ENCODE measurements around the gene IL4I1.

IL4I1 gene

DNA sequence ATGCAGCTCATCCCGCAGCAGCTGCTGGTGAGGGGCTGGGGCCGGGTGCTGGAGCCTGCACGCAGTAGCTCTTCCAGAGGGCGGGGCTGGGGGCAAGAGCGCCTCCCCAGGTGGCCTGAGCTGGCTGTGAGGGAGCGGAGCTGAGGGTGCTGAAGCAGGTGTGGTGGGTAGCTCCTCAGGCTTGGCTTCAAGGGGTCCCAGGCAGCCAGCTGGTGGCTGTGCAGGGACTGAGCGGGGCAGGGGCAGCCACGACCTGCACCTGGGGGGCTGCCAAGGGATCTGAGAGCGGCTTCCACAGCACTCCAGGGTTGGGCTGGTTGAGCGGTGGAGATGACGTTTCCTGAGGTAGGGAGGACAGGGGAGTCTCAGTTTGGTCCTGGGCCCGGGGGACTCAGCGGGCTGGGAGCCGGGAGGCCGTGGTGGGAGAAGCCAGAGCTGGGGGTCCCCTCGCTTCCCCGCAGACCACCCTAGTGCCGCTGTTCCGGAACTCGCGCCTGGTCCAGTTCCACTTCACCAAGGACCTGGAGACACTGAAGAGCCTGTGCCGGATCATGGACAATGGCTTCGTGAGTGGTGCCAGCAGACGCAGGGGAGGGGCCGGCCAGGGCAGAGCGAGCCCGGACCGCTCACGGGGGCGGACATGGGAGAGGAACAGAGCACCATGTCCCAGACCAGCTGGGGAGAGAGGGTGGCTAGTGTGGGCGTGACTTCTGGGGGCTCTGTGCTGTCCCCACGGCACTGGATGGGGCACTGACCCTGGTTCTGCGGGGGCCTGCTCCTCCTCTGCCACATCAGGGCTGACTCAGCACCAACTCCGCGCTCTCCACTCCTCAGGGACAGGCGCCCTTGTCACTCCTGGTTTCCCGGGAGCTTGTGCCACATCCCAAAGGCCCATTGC lies 38.4 kb downstream of the IL4I1 start:
- no peak for TF ChIP-seq FOXM1 (IDR thresholded peaks at IDR 0.05; ENCODE audit: borderline replicate concordance, low read depth)
- no peak for TF ChIP-seq TCF12 (IDR thresholded peaks at IDR 0.05; ENCODE audit: low read depth)

GRCh38 chr19:49857838-49858087 lies 38.9 kb downstream of the IL4I1 start:
- TF ChIP-seq RAD21 (IDR thresholded peaks at IDR 0.05; ENCODE audit: low read depth) = no peak
- TF ChIP-seq TAF1 (IDR thresholded peaks at IDR 0.05; ENCODE audit: low read depth) = no peak
- TF ChIP-seq EGR1 (IDR thresholded peaks at IDR 0.05) = no peak

DNA sequence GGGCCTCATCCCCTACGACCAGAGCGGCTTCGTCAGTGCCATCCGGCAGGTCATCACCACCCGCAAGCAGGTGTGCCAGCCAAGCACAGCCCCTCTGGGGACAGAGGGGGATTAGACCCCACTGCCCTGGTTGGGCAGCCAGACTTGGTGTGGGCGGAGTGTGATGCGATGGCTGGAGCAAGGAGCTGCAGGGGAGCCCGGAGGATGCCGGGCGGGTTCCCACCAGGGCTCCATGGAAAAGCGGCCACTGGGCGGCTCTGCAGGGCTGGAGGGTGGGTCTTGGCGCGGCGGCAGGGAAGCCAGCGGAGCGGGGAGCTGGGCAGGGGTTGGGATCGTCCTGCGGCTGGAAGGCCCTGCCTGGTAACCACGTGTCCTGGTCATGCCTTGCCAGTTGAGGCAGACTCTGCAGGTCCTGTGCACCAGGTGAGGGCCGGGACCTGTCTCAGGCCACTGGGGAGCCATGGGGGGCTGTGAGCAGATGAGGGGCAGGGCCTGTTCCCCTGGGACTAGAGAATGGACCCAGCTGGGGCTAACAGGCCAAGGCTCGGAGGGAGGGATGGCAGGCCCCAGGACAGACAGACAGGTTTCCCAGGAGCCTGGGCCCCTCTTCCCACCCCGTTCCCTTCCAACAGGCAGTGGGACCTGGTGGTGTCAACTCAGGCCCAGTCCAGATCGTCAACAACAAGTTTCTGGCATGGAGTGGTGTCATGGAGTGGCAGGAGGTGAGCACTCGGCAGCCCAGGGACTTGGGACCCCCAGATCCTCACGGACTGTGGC lies 39.4 kb downstream of the IL4I1 start:
- TF ChIP-seq RAD21 (IDR thresholded peaks at IDR 0.05; ENCODE audit: low read depth) (no peak), EP300 (IDR thresholded peaks at IDR 0.05; ENCODE audit: borderline replicate concordance) (no peak), TAF1 (IDR thresholded peaks at IDR 0.05; ENCODE audit: low read depth) (no peak), EGR1 (IDR thresholded peaks at IDR 0.05) (no peak), NFIC (IDR thresholded peaks at IDR 0.05) (no peak), TCF12 (IDR thresholded peaks at IDR 0.05; ENCODE audit: low read depth) (no peak), TEAD4 (IDR thresholded peaks at IDR 0.05) (no peak), FOXM1 (IDR thresholded peaks at IDR 0.05; ENCODE audit: borderline replicate concordance, low read depth) (no peak), ZBTB7A (IDR thresholded peaks at IDR 0.05; ENCODE audit: low read depth) (no peak), CEBPB (IDR thresholded peaks at IDR 0.05) (no peak), REST (IDR thresholded peaks at IDR 0.05; ENCODE audit: low read depth) (no peak), CREB1 (IDR thresholded peaks at IDR 0.05; ENCODE audit: low read depth) (no peak), YY1 (IDR thresholded peaks at IDR 0.05; ENCODE audit: low read depth) (no peak)
- TF ChIP-seq, protein P1, sequence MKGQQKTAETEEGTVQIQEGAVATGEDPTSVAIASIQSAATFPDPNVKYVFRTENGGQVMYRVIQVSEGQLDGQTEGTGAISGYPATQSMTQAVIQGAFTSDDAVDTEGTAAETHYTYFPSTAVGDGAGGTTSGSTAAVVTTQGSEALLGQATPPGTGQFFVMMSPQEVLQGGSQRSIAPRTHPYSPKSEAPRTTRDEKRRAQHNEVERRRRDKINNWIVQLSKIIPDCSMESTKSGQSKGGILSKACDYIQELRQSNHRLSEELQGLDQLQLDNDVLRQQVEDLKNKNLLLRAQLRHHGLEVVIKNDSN (IDR thresholded peaks at IDR 0.05) = no peak
- TF ChIP-seq, protein P2, sequence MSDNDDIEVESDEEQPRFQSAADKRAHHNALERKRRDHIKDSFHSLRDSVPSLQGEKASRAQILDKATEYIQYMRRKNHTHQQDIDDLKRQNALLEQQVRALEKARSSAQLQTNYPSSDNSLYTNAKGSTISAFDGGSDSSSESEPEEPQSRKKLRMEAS (IDR thresholded peaks at IDR 0.05) = no peak

GRCh38 chr19:49856574-49857021 lies 40.1 kb downstream of the IL4I1 start:
- TF ChIP-seq NFIC (IDR thresholded peaks at IDR 0.05) (no peak), TCF12 (IDR thresholded peaks at IDR 0.05; ENCODE audit: low read depth) (no peak), EGR1 (IDR thresholded peaks at IDR 0.05) (no peak), TEAD4 (IDR thresholded peaks at IDR 0.05) (no peak), ZBTB7A (IDR thresholded peaks at IDR 0.05; ENCODE audit: low read depth) (no peak), EP300 (IDR thresholded peaks at IDR 0.05; ENCODE audit: borderline replicate concordance) (no peak), CREB1 (IDR thresholded peaks at IDR 0.05; ENCODE audit: low read depth) (no peak), REST (IDR thresholded peaks at IDR 0.05; ENCODE audit: low read depth) (no peak), TAF1 (IDR thresholded peaks at IDR 0.05; ENCODE audit: low read depth) (no peak), CEBPB (IDR thresholded peaks at IDR 0.05) (no peak), FOXM1 (IDR thresholded peaks at IDR 0.05; ENCODE audit: borderline replicate concordance, low read depth) (no peak), RAD21 (IDR thresholded peaks at IDR 0.05; ENCODE audit: low read depth) (no peak), YY1 (IDR thresholded peaks at IDR 0.05; ENCODE audit: low read depth) (no peak)
- TF ChIP-seq, protein P2 (IDR thresholded peaks at IDR 0.05) = no peak

DNA sequence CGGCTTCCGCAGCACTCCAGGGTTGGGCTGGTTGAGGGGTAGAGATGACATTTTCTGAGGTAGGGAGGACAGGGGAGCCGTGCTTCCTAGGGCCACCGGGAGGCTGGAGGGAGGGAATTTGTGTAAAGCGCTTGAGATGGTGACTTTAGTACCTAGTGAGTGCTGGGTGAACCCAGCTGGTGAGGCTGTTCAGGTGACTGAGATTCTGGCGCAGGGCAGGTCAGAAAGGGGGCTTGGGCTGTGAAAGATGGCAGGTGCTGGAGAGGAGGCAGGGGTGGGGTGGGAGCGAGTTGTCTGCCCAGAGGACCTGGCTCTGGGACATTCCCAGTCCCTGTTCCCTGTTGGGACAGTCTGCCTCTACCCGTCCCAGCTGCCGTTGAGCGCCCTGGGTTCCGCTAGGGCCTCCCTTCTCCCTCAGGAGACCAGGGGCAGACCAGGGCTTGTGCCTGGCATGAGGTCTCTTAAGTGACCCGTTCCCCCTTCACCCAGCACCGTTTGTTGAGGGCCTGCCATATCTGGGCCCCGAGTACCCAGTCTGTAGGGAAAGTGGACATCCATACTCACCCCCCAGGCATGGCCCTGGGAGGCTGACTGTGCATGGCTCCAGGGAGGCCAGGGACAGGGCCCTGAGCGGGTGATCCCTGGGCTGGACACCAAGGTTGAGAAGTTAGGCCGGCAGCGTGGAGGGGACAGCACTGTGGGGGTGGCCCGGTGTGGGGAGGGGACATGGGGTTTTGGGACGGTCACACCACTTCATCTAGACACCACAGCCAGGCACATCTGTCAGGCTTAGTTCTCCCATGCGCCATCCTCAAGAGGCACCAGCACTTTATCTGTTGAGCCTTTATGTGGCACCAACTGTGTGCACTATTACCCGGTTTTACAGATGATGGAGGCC lies 40.8 kb downstream of the IL4I1 start:
- no peak for TF ChIP-seq CEBPB (IDR thresholded peaks at IDR 0.05)
- no peak for TF ChIP-seq REST (IDR thresholded peaks at IDR 0.05; ENCODE audit: low read depth)
- TF ChIP-seq EP300 (IDR thresholded peaks at IDR 0.05; ENCODE audit: borderline replicate concordance) = no peak
- TF ChIP-seq, protein P2 (IDR thresholded peaks at IDR 0.05) = no peak
- TF ChIP-seq EGR1 (IDR thresholded peaks at IDR 0.05) = no peak
- no peak for TF ChIP-seq TEAD4 (IDR thresholded peaks at IDR 0.05)

Measured in Ishikawa (cell line).